Measurements from ENCODE around the gene SDF4.
A peak's percentile ranks its signal among the peaks of the same experiment; 100 is the strongest.
"Not testable (repeated sequence)": the region's sequence is repeated elsewhere in the genome, so short reads cannot be mapped to it uniquely, and the experiment has no call there.

SDF4 gene

DNA sequence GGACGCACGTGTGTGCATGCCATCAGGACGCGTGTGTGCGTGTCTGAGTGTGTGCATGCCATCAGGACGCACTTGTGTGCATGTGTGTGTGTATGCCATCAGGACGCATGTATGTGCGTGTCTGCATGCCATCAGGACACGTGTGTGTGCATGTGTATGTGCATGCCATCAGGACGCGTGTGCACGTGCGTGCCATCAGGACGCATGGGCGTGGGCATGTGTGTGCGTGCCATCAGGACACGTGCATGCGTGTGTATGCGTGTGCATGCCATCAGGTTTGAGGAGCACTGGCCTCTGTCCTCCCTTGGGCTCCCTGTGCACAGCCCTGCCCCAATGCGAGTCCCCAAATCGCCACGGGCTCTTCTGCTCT lies 27.3 kb upstream of the SDF4 start:
- no peak for DNase-seq

- no peak for DNase-seq
Observed at GRCh38 chr1:1256956-1257871, 25.4 kb upstream of the SDF4 start.

DNA sequence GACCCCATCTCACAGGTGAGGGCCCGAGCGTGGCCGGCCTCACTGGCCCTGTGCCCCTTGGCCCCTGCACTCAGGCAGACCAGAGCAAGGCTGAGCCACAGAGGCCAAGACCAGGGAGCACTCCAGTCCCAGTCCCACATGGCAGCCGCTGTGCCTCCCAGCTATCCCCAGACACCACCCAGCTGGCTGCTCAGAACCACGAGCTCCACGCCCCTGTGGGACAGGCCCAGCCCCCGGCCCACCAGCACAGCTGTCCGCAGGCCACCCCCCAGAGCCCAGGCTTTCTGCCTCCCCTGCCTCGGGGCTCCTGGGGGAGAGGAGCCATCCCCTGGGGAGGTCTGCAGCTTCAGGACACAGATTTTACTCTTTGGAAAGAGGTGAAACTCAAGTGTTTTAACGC lies 23.8 kb upstream of the SDF4 start:
- no peak for DNase-seq

GRCh38 chr1:1255078-1255477 lies 23.3 kb upstream of the SDF4 start:
- no peak for DNase-seq

DNA sequence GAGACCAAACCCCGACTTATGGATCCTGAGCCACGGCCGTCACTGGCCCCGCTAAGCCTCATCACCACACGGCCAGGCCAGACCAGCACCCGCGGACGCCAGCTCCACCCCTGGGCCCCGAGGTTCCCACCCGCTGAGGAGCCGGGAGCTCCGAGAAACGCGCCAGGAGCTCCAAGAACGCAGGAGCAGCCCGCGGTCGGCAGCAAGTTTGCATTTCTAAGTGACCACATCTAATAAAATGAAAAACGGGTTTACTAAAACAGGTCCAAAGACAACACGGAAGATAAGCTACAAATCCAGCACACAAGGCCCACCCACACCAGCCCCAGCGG lies 22.8 kb upstream of the SDF4 start:
- no peak for DNase-seq

DNA sequence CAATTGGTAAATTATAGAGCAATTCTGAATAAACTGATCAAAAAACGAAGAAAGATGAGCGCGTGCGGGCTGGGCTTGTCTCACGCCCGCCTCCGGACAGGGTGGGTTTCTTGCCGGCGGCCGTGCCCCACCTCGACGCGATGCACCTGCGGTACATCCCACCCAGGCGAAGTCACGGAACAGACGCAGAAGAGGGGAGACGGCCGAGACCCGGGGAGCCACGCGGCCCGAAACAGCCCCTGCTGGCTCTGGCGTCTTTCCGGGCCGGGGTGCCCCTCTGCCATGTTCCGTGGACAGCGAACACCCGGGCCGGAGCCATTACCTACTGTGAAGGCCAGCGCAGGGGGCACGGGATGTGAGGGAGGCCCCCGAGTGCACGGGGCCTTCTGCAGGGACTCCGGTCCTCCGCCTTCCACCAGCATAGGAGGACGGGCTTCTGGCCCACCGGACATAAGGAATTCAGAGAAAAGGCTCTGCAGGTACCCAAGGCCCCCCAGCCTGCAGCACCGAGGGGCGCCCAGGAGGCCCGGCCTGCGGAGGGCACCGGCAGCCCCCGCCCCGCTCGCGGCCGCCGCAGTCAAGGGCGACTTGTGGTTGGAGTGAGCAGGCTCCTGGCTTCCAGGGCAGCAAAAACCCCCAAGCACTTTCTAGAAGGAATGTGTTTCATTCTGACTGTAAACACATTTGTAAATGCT lies 22.3 kb upstream of the SDF4 start:
- DNase-seq = no peak

GRCh38 chr1:1253314-1253713 lies 21.5 kb upstream of the SDF4 start:
- no peak for DNase-seq

GRCh38 chr1:1250786-1251284 lies 19.0 kb upstream of the SDF4 start:
- peak; percentile 57 for DNase-seq

DNA sequence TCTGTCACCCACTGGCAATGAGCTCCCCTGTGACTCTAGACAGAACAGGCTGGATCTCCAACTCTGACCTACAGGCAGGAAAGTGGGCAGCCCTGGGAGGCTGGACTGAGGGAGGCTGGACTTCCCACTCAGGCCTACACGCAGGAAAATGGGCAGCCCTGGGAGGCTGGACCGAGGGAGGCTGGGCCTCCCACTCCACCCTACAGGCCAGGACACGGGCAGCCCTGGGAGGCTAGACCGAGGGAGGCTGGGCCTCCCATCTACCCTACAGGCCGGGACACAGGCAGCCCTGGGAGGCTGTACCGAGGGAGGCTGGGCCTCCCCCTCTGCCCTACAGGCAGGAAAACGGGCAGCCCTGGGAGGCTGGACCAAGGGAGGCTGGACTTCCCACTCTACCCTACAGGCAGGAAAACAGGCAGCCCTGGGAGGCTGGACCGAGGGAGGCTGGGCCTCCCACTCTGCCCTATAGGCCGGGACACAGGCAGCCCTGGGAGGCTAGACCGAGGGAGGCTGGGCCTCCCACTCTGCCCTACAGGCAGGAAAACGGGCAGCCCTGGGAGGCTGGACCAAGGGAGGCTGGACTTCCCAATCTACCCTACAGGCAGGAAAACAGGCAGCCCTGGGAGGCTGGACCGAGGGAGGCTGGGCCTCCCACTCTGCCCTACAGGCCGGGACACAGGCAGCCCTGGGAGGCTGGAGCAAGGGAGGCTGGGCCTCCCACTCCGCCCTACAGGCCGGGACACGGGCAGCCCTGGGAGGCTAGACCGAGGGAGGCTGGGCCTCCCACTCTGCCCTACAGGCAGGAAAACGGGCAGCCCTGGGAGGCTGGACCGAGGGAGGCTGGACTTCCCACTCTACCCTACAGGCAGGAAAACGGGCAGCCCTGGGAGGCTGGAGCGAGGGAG lies 16.5 kb upstream of the SDF4 start:
- DNase-seq = not testable (repeated sequence)

- DNase-seq = no peak
Observed at GRCh38 chr1:1247341-1247913, 15.6 kb upstream of the SDF4 start.

DNA sequence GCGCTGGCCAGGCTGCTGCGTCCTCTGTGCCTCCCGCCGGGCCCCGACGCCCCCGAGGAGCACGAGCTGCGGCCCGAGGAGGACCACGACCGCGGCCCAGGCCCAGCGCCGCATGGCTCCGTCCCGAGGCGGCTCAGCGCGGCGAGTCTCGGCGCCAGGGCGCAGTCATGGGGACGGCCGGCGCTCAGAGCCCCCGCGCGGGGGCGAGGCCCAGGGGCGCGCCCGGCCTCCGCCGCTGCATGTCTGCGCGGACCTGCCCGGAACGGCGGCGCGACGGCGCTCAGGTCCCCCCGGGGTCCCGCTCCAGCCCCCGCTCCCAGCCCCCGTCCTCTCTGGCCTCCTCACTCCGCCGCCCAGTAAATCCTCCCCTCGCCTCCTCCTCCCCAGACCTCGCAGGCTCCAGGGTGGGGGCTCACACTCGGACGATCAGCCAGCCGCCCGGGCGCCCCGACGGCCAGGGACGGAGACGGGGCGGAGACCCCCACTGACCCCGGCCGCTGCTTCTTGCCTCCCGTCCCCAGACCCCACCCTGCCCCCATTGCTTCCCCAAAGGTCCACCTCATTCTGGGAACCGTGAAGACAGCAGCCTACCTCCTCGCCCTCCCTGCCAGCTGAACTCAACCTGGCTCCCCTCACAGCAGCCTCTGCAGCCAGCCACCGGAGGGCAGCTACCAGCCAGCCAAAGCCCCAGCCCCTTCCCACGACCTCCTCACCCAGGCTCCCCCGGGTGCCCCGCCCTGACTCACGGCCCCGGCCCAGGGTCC lies 15.0 kb upstream of the SDF4 start, which contains the start of gene C1QTNF12:
C1QTNF12 (minus strand) TSS at position 146 of the 764 bp plus-strand sequence; CDS start at position 114, 32 bp downstream.
- no peak for DNase-seq

DNA sequence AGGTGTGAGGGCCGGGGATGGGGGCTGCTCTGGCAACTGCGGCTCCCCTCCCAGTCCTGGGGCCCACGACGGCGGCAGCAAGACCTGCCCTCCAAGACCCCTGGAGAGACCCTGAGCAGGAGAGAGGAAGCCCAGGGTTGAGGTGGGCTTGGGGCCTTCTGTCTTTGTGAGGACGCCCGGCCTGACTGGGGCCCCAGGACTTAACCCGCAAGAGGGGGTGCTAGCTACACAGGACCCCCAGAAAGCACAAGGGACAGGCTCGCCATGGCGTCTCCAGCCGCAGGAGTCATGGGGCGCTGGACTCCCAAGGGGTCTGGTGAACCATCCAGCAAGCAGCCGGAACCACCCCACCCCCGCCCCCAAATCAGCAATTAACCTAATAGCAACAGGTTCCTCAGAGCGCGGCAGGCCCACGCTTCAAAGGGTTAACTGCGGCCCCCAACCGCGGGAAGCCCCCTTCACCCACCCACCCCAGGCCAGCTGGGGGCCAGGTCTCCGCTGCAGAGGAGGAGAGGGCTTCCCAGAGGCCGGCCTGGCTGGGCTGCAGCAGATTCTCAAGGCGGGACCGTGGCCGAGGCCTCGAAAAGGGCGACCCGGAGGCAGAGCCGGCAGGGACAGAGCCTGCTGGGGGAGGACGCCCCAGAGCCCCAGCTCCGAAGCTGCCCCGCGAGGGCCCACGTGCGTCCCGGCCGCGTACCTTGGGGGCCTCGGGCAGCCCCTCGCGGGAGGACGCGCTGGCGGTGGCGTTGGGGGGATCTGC lies 14.2 kb upstream of the SDF4 start:
- no peak for DNase-seq

DNA sequence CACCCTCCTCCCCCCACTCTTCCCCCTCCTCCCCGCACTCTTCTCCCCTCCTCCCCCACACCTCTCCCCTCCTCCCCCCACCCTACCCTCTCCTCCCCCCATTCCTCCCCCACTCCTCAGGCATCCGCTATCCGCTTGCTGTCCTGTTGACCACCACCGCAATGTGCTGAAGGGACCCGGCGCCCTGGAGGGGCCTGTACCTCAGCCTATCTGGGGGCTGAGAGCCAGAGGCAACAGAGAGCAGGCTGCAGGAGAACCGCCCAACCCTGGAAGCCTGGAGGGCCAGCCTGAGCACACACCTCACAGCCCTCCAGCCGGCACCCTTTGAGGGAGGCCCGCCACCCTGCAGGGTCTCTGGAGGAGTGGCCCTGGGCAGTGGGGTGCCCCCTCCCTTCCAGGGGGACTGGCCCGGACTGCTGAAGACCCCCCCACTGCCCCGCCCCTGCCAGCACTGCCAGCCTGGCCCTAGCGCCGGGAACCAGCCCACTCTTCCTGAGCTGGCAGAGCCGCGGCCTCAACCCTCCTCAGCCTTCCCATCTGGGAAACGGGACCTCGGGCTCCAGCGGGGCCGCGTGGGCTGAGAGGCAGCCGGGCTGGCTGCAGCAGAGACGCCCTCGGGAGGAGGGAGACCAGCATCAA lies 13.5 kb upstream of the SDF4 start:
- DNase-seq = no peak

- DNase-seq = no peak
Observed at GRCh38 chr1:1244192-1244811, 12.5 kb upstream of the SDF4 start.

- DNase-seq = no peak
Observed at GRCh38 chr1:1243807-1244191, 12.0 kb upstream of the SDF4 start.

DNA sequence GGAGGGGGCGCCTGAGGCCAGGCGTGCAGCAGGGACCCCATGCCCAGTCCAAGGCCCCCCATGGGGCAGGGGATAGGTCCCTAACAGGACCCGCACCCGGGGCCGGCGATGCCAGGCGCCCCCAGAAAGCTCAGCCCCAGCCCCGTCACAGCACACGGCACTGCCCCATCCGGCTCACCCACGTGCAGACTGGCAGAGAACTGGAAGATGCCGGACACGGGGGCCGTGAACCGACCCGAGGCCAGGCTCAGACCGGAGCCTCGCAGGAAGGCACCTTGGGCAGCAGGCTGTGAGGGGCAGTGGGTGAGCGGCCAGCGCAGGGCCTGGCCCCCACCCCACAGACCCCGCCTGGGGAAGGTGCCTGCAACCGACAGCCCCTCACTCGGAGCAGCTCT lies 11.5 kb upstream of the SDF4 start:
- DNase-seq = no peak

DNA sequence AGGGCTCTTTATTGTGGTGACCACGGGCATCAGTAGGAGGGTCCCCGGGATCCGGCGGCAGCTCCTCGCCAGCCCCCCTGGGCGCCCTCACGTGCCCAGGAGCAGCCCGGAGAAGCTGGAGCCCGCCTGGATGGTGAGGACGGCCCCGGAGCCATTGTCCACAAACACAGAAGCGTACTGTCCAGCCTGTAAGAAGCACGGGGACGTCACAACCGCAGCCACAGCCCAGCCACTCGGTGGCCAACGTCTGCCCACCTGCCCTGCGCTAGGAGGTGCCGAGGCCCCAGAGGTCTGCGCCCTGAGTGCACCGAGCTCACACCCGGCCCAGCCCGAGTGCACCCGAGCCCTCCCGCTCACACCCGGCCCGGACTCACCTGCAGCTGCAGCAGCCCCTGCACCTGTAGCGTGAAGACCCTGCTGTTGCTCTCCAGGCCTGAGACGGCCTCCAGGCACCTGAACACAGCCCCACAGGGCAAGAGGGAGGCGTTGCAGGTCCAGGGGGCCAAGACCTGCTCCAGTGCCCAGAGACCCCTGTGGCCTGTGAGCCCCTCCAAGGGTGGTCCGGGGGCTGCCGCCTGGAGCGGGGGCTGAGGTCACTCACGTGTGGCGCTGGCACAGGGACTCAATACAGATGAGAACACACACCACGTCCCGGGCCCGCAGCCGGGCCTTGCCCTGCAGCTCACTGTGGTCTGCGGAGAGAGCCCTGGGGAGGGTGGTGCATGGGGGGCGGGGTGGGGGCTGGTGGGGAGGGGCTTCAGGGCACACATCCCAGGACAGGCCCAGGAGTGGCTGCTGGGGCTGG lies 10.9 kb upstream of the SDF4 start:
- DNase-seq = no peak

DNA sequence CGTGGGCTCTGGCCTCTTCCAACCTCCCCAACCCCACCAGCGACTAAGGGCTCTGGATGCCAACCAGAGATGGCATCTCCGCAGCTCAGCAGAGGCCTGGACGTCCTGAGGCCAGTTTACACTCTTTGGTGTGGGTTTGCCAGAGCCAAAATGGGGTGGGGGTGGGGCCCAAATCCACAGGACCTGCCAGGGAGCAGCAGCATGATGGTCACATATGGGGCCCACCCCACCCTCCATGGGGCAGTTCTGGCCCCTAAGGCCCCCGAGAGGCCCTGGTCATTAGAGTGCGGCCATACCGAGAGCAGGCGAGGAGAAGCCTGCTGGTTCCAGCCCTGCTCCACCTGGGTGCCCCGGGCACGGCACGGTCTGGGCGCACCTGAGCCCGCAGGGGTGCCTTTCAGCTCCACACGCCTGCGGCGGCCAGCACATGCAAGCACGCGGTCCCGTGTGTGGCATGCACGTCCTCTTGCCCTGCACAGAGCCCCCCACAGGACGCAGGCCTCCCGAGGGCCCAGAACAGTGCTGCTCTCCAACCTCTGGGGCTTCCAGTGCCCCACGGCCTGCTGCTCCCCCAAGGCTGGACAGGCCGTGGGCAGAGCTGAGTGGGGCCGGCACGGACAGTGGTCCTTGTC lies 9.9 kb upstream of the SDF4 start:
- no peak for DNase-seq
